Measurements from ENCODE around the gene WDR70.

Gene WDR70

DNA sequence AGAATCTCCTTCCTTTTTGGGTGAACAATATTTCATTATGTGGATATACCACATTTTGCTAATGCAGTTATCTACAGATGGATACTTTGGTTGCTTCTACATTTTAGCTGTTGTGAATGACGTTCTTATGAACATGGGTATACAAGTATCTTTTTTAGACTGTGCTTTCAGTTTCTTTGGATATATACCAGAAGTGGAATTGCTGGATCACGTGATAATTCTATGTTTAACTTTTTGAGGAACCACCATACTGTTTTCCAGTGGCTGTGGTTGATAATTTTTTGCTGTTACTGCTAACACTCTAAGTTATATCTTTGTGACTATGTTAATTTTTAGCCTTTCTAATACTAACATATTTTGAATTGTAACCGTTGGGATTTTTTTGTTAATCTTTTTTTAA, 12.5 kb downstream of the WDR70 start:
- no peak overlapping the region for H3K27ac ChIP-seq (ENCODE audit: low read depth, low read length)
- H3K9me3 ChIP-seq (ENCODE audit: insufficient read depth, low read length), result no peaks in the 10 kb centered on the region
- no peak overlapping the region for H3K4me2 ChIP-seq (ENCODE audit: low read depth, low read length, poor library complexity, severe bottlenecking)
- no peaks in the 10 kb centered on the region; the same call in 1 of the 2 replicates for H3F3A ChIP-seq (ENCODE audit: insufficient read depth)
- no peaks in the 10 kb centered on the region for H3K79me2 ChIP-seq (ENCODE audit: insufficient read depth, low read length)
- no peaks in the 10 kb centered on the region for H3K9me2 ChIP-seq (replicated peaks; ENCODE audit: insufficient read depth, low read length)
- no peak overlapping the region for H3K9ac ChIP-seq (ENCODE audit: low read length)
- no peak overlapping the region for H2AFZ ChIP-seq (ENCODE audit: low read depth, low read length, severe bottlenecking)
- H3K4me3 ChIP-seq (ENCODE audit: insufficient read depth, low read length, poor library complexity, severe bottlenecking), result no peak overlapping the region
- no peaks in the 10 kb centered on the region for H3K27me3 ChIP-seq (ENCODE audit: low read length)
- no peaks in the 10 kb centered on the region; the same call in 1 of the 2 replicates for H3K36me3 ChIP-seq (ENCODE audit: low read length)
- no peak for TF ChIP-seq EZH2phosphoT487 (conservative IDR thresholded peaks at IDR 0.05; ENCODE audit: low read length)
- TF ChIP-seq, protein P1, sequence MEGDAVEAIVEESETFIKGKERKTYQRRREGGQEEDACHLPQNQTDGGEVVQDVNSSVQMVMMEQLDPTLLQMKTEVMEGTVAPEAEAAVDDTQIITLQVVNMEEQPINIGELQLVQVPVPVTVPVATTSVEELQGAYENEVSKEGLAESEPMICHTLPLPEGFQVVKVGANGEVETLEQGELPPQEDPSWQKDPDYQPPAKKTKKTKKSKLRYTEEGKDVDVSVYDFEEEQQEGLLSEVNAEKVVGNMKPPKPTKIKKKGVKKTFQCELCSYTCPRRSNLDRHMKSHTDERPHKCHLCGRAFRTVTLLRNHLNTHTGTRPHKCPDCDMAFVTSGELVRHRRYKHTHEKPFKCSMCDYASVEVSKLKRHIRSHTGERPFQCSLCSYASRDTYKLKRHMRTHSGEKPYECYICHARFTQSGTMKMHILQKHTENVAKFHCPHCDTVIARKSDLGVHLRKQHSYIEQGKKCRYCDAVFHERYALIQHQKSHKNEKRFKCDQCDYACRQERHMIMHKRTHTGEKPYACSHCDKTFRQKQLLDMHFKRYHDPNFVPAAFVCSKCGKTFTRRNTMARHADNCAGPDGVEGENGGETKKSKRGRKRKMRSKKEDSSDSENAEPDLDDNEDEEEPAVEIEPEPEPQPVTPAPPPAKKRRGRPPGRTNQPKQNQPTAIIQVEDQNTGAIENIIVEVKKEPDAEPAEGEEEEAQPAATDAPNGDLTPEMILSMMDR (IDR thresholded peaks at IDR 0.05; ENCODE audit: insufficient read depth, low read length, poor library complexity, severe bottlenecking), result no peak
- H4K20me1 ChIP-seq (ENCODE audit: low read depth, low read length), result no peaks in the 10 kb centered on the region

DNA sequence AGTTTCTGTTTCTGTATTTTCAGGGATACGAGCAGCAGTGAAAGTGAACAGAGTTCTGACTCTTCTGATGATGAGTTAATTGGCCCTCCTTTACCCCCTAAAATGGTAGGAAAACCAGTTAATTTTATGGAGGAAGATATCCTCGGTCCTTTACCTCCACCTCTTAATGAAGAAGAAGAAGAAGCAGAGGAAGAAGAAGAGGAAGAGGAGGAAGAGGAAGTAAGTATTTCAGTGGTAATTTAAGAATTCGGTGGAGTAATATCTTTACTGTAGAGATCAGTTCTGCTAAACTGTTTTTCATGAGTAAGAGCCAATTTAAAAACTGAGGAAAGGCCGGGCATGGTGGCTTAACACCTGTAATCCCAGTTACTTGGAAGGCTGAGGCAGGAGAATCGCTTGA, 17.2 kb downstream of the WDR70 start:
- peaks cover 4% of the 10 kb centered on the region; the same call in 1 of the 2 replicates for H3F3A ChIP-seq (ENCODE audit: insufficient read depth)
- no peaks in the 10 kb centered on the region for H3K27me3 ChIP-seq (ENCODE audit: low read length)
- H3K79me2 ChIP-seq (ENCODE audit: insufficient read depth, low read length), result no peaks in the 10 kb centered on the region
- no peak overlapping the region for H3K27ac ChIP-seq (ENCODE audit: low read depth, low read length)
- no peak overlapping the region for H3K9ac ChIP-seq (ENCODE audit: low read length)
- H3K9me2 ChIP-seq (replicated peaks; ENCODE audit: insufficient read depth, low read length), result no peaks in the 10 kb centered on the region
- H2AFZ ChIP-seq (ENCODE audit: low read depth, low read length, severe bottlenecking), result no peak overlapping the region
- H4K20me1 ChIP-seq (ENCODE audit: low read depth, low read length), result no peaks in the 10 kb centered on the region
- no peak overlapping the region for H3K4me2 ChIP-seq (ENCODE audit: low read depth, low read length, poor library complexity, severe bottlenecking)
- no peaks in the 10 kb centered on the region for H3K9me3 ChIP-seq (ENCODE audit: insufficient read depth, low read length)
- H3K4me3 ChIP-seq (ENCODE audit: insufficient read depth, low read length, poor library complexity, severe bottlenecking), result no peak overlapping the region
- no peaks in the 10 kb centered on the region; the same call in 1 of the 2 replicates for H3K36me3 ChIP-seq (ENCODE audit: low read length)
- TF ChIP-seq EZH2phosphoT487 (conservative IDR thresholded peaks at IDR 0.05; ENCODE audit: low read length), result no peak
- TF ChIP-seq, protein P1 (IDR thresholded peaks at IDR 0.05; ENCODE audit: insufficient read depth, low read length, poor library complexity, severe bottlenecking), result no peak

DNA sequence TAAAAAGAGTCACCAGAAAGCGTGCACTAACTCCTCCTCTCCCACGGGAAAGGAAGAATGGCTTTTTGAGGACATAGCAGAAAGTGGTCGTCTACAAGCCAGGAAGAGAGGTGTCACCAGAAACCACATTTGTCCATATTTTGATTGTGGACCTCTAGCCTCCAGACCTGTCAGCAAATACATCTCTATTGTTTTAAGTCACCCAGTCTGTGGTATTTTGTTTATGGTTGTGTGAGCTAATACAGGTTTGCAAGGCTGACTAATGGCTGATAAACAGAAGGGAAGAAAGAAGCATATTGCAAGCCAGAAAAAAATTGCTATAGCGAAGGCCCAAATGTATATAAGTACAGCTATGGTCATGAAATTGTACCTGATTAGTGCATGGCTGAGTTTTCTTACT, 21.4 kb downstream of the WDR70 start:
- Histone ChIP-seq H4K20me1 (ENCODE audit: low read depth, low read length) (no peaks in the 10 kb centered on the region), H3K36me3 (ENCODE audit: low read length) (0 out of 2 replicates have a peak, but pooled peaks cover 2% of the 10 kb centered on the region), H3K27me3 (ENCODE audit: low read length) (no peaks in the 10 kb centered on the region), H3K27ac (ENCODE audit: low read depth, low read length) (no peak overlapping the region), H3K4me3 (ENCODE audit: insufficient read depth, low read length, poor library complexity, severe bottlenecking) (no peak overlapping the region), H3K79me2 (ENCODE audit: insufficient read depth, low read length) (no peaks in the 10 kb centered on the region), H3K9ac (ENCODE audit: low read length) (no peak overlapping the region), H3K9me3 (ENCODE audit: insufficient read depth, low read length) (no peaks in the 10 kb centered on the region), H3K9me2 (replicated peaks; ENCODE audit: insufficient read depth, low read length) (no peaks in the 10 kb centered on the region), H2AFZ (ENCODE audit: low read depth, low read length, severe bottlenecking) (no peak overlapping the region), H3K4me2 (ENCODE audit: low read depth, low read length, poor library complexity, severe bottlenecking) (no peak overlapping the region), H3F3A (ENCODE audit: insufficient read depth) (peaks cover 4% of the 10 kb centered on the region; the same call in 1 of the 2 replicates)
- TF ChIP-seq, protein P1 (IDR thresholded peaks at IDR 0.05; ENCODE audit: insufficient read depth, low read length, poor library complexity, severe bottlenecking), result no peak
- no peak for TF ChIP-seq EZH2phosphoT487 (conservative IDR thresholded peaks at IDR 0.05; ENCODE audit: low read length)
